Measurements from ENCODE around the gene DHDDS. TPM values are rescaled to one million over a fixed set of nuclear protein-coding genes. Genes with fewer than 3 reads are reported as not detected.
A peak's percentile ranks its signal among the peaks of the same experiment; 100 is the strongest.
"Not testable (repeated sequence)": the region's sequence is repeated elsewhere in the genome, so short reads cannot be mapped to it uniquely, and the experiment has no call there.

The DHDDS gene
- total RNA-seq (2014; rRNA removed), result 46.7 and 52.2 TPM in 2 replicates
- 51.2 TPM for polyA plus RNA-seq (2012)

- peak; percentile 97 for DNase-seq (ENCODE audit: low read depth)
Measured at GRCh38 chr1:26431979-26432695, at the start of gene DHDDS. TSS of gene DHDDS (plus strand) at chr1:26432321. CDS start at chr1:26432946, 625 bp downstream.

GRCh38 chr1:26384076-26384475 is 48.0 kb upstream of the DHDDS start:
- no peak for DNase-seq (ENCODE audit: low read depth)

- not testable (repeated sequence) for DNase-seq (ENCODE audit: low read depth)
Measured at GRCh38 chr1:26385063-26385462, 47.1 kb upstream of the DHDDS start.

- DNase-seq (ENCODE audit: low read depth), result peak; percentile 57
Measured at GRCh38 chr1:26387447-26387846, 44.7 kb upstream of the DHDDS start.

GRCh38 chr1:26388791-26389445 is 43.2 kb upstream of the DHDDS start:
- no peak for DNase-seq (ENCODE audit: low read depth)

- DNase-seq (ENCODE audit: low read depth), result no peak
Measured at GRCh38 chr1:26389604-26390247, 42.4 kb upstream of the DHDDS start.

- DNase-seq (ENCODE audit: low read depth), result peak; percentile 57
Measured at GRCh38 chr1:26391450-26391849, 40.7 kb upstream of the DHDDS start.

GRCh38 chr1:26395754-26396153 is 36.4 kb upstream of the DHDDS start:
- DNase-seq (ENCODE audit: low read depth), result no peak

- no peak for DNase-seq (ENCODE audit: low read depth)
Measured at GRCh38 chr1:26399034-26399433, 33.1 kb upstream of the DHDDS start.

GRCh38 chr1:26401891-26402290 is 30.2 kb upstream of the DHDDS start:
- DNase-seq (ENCODE audit: low read depth), result no peak

GRCh38 chr1:26403656-26404055 is 28.5 kb upstream of the DHDDS start:
- no peak for DNase-seq (ENCODE audit: low read depth)

GRCh38 chr1:26404641-26405040 is 27.5 kb upstream of the DHDDS start:
- DNase-seq (ENCODE audit: low read depth), result no peak

- DNase-seq (ENCODE audit: low read depth), result no peak
Measured at GRCh38 chr1:26405281-26405915, 26.7 kb upstream of the DHDDS start.

GRCh38 chr1:26408604-26409003 is 23.5 kb upstream of the DHDDS start:
- peak; percentile 64 for DNase-seq (ENCODE audit: low read depth)

GRCh38 chr1:26409191-26409807 is 22.8 kb upstream of the DHDDS start:
- no peak for DNase-seq (ENCODE audit: low read depth)

GRCh38 chr1:26410706-26411623 is 21.2 kb upstream of the DHDDS start, which contains the start of gene LIN28A:
TSS of gene LIN28A (plus strand) at chr1:26410817. CDS start at chr1:26410892, 75 bp downstream.
- no peak for DNase-seq (ENCODE audit: low read depth)

GRCh38 chr1:26411624-26412074 is 20.5 kb upstream of the DHDDS start:
- no peak for DNase-seq (ENCODE audit: low read depth)

- no peak for DNase-seq (ENCODE audit: low read depth)
Measured at GRCh38 chr1:26412180-26412840, 19.8 kb upstream of the DHDDS start.

GRCh38 chr1:26413031-26413430 is 19.1 kb upstream of the DHDDS start:
- no peak for DNase-seq (ENCODE audit: low read depth)

All from LHCN-M2 (cell line).